NCI-H2196 (cell line): ENCODE data around the gene TRRAP.

ENCODE experiments used
- DNase-seq: peaks from one replicate; lab custom pipeline; 2025; ENCODE audit not compliant: unreplicated experiment; lab: John Stamatoyannopoulos, UW

TRRAP gene

GRCh38 chr7:98899816-98900215, 21.5 kb downstream of the TRRAP start:
- DNase-seq = no peak

- DNase-seq = no peak
Observed at GRCh38 chr7:98900815-98901214, 22.5 kb downstream of the TRRAP start.

- DNase-seq = no peak
Observed at GRCh38 chr7:98902523-98902922, 24.2 kb downstream of the TRRAP start.

- no peak for DNase-seq
Observed at GRCh38 chr7:98903246-98903645, 24.9 kb downstream of the TRRAP start.

- no peak for DNase-seq
Observed at GRCh38 chr7:98907570-98907969, 29.2 kb downstream of the TRRAP start.

GRCh38 chr7:98908585-98908984, 30.3 kb downstream of the TRRAP start:
- no peak for DNase-seq

- no peak for DNase-seq
Observed at GRCh38 chr7:98909487-98909886, 31.2 kb downstream of the TRRAP start.

- no peak for DNase-seq
Observed at GRCh38 chr7:98910427-98910826, 32.1 kb downstream of the TRRAP start.

GRCh38 chr7:98911916-98912315, 33.6 kb downstream of the TRRAP start:
- no peak for DNase-seq

GRCh38 chr7:98913026-98913425, 34.7 kb downstream of the TRRAP start:
- no peak for DNase-seq

GRCh38 chr7:98913612-98914011, 35.3 kb downstream of the TRRAP start:
- DNase-seq = no peak

GRCh38 chr7:98917331-98917730, 39.0 kb downstream of the TRRAP start:
- no peak for DNase-seq

GRCh38 chr7:98921608-98922372, 43.5 kb downstream of the TRRAP start:
- no peak for DNase-seq

- DNase-seq = peak; percentile 40
Observed at GRCh38 chr7:98922392-98923187, 44.3 kb downstream of the TRRAP start.

GRCh38 chr7:98923512-98923911, 45.2 kb downstream of the TRRAP start:
- no peak for DNase-seq

- no peak for DNase-seq
Observed at GRCh38 chr7:98927125-98927524, 48.8 kb downstream of the TRRAP start.

GRCh38 chr7:98930464-98930863, 52.1 kb downstream of the TRRAP start:
- no peak for DNase-seq

GRCh38 chr7:98930921-98931320, 52.6 kb downstream of the TRRAP start:
- DNase-seq = no peak

- DNase-seq = no peak
Observed at GRCh38 chr7:98933321-98933720, 55.0 kb downstream of the TRRAP start.

GRCh38 chr7:98934267-98934666, 55.9 kb downstream of the TRRAP start:
- no peak for DNase-seq

- no peak for DNase-seq
Observed at GRCh38 chr7:98935811-98936210, 57.5 kb downstream of the TRRAP start.

- no peak for DNase-seq
Observed at GRCh38 chr7:98943336-98943735, 65.0 kb downstream of the TRRAP start.
